ENCODE measurements around the gene CAPS.

CAPS gene

DNA sequence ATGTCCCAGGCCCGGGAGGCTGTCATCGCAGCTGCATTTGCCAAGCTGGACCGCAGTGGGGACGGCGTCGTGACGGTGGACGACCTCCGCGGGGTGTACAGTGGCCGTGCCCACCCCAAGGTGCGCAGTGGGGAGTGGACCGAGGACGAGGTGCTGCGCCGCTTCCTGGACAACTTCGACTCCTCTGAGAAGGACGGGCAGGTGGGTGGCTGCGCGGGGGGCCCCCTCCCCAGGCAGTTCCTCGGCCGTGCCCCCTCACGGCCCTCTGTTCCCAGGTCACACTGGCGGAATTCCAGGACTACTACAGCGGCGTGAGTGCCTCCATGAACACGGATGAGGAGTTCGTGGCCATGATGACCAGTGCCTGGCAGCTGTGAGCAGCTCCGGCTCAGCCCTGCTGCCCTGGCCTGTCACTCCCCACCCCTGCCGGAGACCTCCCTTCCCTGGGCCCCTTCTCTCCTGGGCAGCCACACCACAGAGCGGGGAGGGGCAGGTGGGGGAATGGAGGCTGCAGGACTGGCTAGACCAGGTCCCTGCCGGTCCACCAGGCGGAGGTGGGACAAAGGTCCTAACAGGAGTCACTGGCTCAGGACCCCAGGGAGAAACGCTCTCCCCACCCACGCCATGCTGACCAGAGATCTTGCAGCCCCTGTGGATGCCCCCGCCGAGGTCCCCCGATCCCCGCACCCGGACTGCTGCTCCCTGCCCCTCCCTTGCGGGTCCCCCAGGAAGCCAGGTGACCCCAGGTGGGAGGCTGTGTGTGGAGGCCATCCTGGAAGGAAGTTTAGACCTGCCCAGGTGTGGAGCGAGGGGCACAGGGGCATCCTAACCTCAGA lies 1.1 kb downstream of the CAPS start:
- DNase-seq = no peak

DNA sequence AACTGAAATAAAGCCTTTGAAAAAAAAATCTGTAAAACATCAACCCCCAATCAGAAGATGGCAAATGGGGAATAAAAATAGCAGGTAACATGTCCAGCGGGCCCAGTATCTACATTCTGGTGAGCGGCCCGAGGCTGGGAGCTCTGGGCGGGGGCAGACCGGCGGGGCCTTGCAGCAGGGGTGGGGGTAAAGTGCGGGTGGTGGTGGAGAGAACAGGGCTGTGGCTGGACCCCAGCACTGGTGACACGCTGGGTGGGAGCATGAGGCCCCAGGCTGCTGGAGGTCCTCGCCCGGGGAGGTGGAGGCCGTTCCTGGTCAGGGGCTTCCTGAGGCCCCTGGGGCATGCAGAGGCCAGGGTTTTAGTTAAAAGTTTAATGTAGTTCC lies 1.7 kb downstream of the CAPS start:
- DNase-seq = no peak

DNA sequence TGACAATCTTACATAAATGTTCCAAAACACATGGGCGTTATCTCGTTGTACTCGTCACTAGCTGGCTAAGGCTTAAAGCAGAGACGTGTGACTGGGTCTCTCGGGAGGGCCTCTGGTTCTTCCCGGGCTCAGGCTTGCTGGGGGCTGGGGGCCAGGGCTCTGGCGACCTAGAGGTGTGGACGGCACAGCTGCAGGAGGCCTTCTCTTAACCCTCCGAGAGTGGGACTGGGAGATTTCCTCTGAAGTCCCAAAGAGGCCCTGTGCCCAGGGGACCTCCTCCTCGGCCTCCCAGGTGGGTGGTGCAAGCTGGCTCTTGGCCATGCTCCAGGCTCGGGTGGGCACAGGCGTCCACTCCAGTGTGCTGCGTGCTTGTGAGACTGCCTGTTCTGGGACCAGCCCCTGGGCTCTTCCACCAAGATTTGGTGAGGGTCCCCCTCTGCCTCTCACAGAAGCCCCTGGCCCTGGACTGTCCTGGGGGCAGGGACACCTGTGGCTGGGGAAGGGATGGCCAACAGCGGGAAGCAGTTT lies 2.2 kb downstream of the CAPS start:
- DNase-seq = no peak

DNA sequence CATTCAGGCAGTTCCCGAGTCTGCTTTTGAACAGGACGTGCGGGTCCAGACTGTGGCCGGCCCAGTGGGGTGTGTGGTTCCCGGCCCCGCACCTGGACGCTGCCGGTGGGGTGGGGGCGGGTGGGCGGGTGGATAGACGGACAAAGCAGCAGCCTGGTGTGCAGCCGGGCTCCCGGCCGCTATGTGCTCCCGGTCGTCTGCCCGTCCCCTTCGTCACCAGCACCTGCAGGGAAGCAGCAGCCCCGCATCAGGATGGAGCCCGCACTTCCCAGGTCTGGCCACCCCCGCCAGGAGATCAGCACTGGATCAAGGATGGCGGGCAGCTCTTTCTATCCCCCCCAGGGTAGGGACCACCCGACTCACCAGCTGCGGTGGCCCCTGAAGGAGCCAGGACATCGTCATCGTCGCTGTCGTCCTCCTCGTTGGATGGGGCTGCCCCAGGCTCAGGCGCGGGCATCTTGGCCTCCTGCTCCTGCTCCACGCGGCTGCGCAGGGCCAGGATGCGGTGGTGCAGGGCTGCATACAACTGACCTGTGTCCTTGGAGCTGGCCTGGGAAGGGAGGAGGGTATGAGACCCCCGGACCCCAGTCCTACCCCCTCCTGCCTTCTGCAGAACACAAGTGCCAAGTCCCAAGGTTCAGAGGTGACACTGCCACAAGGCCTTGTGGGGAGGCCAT lies 3.5 kb downstream of the CAPS start:
- DNase-seq = no peak

DNA sequence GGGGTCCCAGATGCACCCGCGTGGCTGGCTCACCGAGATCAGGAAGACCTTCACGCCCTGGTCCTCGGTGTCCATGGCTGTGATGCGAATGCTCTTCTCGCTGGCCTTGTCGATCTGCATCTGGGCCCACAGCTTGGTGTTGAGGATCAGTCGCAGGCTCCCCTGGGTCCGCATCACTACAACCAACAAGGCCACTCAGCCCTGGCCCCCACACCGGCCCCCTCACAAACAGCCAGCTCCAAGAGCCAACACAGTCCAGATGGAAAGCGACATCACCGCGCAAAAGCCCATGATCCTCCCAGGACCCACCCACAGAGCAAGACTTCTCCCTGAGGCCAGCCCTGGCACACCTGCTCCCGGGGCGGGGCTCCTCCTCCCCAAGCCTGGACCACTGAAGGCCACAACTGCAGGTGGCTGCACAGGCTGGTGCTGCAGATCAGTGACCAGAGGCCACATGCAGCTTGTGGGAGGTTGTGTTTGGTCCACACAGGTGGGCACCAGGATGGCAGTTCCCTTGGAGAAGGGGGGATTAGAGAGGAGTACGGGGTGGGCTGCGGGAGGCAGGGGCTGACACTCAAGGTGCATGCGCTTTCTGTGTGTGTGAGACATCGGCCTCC lies 4.5 kb downstream of the CAPS start:
- DNase-seq = no peak

DNA sequence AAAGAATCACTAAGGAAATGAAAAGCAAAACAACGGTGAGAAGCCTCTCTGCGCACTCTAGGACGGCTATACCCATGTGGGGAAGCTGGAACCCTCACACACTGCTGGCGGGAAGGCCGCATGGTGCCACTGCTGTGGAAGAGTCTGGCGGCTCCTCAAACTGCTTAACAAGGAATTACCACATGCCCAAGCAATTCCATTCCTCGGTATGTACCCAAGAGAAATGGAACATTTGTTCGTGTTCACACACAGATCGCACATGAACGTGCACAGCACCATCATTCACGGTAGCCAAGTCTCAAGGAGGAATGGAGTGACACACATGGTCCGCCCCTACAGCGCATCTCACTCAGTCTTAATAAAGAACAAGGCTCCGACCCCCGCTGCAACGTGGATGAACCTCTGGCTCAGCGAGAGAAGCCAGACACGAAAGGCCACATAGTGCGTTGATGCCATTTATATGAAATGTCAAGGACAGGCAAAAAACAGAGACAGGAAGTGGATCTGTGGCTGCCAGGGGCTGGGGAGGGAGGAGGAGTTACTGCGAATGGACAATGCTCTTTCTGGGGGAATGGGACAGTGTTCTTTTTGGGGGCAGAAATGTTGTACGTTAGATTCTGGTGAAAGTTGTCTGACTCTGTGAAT lies 7.6 kb downstream of the CAPS start:
- no peak for DNase-seq

DNA sequence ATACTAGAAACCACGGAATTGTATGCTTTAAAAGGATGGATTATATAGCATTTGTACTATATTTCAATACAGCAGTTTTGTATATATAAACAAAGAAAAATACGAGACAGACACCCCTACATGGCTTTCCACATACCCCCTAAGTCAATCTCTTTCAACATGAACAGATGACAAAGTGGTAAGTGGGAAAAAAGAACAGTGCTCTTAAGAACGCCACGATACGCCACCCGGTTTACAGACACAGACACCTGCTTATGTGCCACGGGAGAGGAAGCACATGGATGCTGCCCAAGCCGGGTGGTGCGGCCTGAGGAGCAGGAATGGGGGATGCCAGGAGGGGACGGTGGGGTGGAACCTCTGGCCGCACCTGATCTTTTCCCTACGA lies 8.1 kb downstream of the CAPS start:
- no peak for DNase-seq

DNA sequence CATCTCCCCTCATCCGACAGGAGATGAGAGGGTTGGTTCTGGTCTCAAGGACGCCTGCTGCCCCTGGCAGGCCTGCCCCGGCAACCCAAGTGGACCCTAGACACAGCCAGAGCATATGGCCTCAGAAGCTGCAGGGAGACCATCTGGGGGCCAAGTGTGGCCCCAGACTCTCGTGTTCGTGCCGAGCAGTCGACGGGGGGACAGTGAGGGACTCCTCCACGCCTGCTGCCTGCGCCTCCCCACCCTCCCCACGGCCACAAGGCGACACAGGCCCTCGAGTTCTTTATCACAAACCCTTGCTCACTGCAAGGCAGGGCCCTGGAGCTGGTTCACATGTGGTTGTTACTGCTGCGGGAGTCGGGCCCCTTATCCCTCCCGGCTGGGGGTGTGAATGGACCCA lies 9.3 kb downstream of the CAPS start:
- DNase-seq = no peak

DNA sequence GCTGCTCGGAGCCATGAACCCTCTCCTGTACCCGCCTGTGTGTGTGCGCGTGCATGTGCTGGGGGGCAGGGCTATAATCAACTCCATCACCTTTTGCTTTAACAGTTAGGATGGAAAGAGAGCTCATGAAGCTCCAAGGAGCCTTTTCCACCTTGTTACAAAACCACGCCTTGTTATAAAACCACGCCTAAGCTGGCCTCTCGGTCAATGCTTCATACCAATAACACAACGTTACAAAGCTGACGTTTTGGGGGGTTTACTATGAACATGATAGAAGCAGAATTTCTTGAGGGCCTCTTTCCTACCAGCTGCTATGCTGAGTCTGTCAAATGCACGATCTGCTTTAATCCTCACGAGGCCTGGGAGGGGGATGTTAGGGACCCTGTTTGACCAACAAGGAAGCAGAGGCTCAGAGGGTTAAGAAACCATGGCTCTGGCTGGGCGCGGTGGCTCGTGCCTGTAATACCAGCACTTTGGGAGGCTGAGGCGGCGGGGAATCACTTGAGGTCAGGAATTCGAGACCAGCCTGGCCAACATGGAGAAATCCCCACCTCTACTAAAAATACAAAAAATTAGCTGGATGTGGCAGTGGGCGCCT lies 11.9 kb downstream of the CAPS start:
- no peak for DNase-seq

DNA sequence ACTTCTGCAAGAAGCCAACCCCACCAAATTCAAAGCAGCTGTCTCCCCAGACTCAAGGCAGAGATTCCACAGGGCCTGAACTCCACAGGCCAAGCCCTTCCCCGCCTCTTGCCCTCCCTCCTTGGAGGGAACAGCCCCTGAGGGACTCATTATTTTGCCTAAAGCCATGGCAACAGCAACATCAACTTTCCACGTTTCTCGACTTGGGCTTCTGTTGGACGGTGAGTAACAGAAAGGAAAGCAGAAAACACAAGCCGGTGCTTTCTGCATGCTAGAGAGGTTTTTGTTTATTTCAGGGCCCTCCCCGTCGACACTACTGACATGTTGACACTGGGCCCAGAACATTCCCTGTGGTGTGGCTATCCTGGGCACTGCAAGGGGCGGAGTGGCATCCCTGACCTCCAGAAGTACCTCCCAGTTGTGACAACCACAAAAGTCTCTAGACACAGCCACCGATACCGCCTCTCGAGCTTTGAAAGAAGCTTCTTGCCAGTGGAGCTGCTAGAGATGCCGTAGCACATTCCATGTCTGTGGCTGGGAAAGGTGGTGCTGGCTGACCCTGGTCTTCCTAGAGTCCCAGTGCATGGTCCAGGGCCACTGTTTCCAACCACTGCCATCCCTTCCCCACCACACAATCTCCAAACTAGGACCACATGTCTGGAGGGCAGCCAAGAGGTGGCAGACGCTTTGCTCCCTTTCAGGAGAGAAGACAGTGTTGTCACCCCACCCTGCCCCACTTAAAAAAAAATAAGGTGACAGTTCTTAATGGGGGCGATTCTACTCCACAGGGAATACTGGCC lies 12.8 kb downstream of the CAPS start:
- DNase-seq = no peak

DNA sequence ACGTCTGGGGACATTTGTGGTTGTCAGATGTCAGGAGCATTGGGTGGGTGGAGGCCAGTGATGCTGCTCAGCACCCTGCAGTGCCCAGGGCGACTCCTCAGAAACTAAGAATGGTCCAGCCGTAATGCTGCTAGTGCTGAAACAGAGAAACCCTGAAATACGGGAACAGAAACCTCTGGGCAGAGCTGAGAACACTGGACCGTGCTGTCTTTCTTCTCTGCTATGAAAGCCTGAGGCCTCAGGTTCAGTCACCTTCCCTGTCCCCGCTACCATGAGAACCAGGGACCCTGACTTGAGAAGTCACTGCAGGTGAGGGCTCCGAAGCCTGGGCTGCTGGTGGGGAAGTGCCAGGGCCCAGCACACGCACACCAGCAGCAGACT lies 13.4 kb downstream of the CAPS start:
- DNase-seq = no peak

DNA sequence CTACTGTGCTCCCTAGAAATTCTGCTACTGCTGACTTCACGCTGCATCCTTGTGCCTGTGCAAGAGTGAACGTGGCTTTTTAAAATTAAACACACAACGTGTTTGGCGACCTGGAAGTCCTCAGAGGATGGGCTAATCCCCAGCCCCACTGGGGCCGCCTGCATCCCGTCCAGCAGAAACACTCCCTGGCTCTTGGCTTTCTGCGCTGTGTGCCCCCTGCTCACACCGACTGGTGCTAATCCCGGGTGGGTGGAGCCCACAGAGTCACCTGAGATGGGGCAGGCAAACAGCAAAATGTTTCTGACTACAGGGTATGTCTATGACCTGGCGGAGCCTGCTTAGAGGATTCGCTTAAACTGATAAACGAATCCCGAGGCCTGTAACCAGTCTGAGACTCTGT lies 15.1 kb downstream of the CAPS start:
- DNase-seq = no peak

DNA sequence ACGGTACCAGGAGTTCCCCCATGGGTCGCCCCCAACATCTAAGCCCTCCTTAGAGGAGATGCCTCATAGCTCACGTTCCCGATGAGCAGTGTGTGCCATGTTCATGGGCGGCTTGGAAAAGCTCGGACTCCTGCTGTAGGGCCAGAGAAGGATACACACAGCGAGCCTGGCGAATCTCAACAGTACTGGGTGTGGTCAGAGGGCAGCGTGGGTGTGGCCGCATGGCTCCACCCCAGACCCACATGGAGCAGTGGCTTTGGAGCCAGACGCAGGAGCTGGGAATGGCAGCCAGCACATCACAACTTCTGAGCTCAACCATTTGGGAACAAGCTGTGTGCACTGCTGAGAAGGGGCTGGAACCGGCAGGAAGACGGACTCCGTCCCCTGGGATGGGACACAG lies 15.6 kb downstream of the CAPS start:
- DNase-seq = no peak

DNA sequence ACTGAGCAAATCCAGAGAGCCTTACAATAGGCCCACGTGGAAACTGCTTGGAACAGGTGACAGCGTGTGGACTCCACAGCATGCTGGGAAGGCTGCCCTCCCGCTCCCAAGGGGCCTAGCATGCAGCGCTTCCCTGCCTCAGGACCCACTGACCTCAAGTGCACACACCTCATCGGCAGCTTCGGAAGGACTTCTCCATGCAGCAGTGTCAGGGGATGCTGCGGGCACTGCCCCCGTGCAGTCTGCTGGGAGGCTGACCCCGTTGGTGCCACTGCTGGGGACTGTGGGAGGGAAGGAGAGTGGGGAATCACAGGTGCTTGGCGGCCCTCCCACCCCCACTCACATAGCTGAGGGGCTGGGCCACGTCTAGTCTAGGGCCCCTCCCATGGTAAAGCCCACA lies 17.2 kb downstream of the CAPS start:
- DNase-seq = no peak

DNA sequence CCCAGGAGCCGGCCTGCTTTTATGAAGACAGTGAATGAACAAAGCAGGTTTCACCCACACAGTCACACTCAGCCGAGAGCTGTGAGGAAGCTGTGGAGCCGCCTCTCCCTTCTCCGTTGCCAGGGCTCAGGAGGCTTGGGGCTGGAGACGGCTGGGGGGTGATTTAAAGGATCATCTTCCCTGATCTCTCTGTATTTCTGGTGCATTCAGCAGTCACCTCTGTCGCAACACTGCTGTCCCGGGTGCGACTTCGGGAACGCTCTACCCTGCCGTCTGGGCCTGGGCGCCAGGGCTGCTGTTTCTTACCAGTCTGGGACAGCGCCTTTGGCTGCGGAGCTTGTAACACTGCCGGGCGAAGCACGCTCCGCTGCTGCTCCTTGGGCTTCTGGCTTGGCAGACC lies 18.1 kb downstream of the CAPS start:
- no peak for DNase-seq

DNA sequence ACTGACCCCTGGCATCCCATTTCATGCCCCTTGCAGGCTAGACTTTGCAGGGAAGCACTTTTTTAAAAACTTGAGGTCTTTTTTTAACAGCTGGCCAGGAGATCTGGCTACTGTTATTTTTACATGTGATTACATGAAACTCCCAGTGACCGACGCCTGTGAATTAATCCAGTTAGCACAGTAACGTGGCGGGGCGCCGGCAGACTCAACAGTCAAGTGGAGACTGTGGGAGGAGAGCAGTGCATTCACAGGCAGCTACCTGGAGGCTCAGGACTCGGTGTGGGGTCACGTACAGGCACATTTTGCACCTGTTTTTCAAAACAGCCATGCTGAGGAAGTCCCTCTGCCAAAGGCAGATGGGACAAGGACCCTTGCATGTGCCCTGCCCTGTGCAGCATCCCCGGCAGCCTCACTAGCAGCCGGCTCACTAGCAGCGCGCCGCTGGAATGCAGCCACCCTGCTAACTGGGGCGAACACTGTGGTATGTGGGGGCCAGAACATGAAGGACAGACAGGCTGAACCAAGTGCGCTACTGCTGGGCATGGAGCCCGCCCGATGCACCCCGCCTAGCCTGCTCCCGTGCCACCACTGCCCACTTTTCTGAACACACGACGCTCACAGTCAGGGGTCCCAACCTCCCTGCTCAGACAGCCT lies 18.7 kb downstream of the CAPS start:
- no peak for DNase-seq

DNA sequence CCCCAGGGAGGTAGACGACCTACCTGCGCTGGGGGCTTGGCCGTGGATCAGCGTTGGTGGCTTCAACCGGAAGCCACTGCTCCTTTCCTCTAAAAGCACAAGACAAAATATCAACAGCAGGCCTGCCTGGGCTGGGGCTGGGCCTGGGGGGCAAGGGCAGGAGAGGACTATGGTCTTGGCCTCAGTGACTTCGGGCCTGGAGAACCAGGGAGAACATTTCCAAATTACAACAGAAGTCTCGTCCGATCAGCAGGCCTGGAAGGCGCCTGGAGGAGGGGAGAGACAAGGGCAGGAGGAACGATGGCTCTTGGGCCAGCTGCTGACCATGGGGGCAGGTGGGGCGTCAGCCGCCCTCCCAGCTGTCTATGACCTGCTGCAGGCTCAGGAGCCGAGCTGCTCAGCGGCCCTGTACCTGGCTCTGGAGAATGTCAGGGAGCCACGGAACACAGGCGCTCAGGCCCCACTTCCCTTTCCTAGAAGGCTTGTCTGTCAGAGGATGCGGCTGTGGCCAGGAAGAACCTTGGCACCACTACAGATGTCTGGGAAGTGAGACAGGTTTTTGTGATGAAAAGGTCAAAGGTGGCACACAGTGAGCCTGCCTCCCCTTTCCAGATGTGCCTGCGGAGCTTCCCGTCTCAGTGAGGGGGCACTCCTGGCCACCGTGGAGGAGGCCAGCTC lies 19.5 kb downstream of the CAPS start:
- DNase-seq = no peak

DNA sequence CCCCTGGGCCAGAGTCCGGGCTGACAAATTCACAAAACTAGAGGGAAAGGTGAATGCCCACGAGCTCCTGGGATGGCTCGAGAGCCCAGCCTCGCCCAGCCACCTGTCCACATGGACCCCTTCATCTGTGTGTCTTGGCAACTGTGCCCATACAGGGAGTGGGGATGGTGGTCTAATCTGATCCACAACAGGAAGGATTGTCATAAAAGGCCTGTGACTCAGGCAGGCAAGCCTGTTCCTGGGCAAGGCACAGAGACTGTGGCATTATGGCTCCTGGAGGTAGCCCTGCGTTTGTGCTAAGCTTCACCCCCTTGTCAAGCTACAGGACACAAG lies 20.0 kb downstream of the CAPS start:
- no peak for DNase-seq

DNA sequence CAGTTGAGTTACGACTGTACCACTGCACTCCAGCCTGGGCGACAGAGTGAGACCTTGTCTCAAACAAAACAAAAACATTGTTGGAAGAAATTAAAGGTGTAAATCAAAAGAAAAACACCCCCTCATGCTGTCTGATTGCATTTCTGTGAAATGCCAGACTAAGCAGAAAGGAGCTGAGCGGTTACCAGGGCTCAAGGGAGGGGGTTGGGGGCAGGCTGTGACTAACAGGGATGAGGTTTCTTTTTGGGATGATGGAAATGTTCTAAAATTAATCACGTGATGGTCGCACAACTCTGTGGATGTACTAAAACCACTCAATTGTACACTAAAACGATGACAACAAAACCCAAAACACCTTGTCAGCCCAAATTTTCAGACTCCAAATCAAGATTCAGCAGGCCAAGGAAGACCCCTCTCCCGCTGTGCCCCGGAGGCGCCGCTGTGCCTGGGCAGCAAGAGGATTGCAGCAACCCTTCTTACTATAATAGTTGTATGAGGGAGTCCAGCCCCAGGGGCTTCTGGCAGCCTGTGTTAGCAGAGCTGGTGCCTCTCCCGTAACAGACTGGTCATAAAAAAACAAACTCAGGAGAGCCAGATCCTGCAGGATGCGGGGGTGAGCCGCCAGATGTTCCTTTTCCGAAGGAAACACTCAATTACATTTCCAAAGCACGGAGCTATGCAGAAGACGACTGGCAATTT lies 20.9 kb downstream of the CAPS start:
- DNase-seq = no peak

DNA sequence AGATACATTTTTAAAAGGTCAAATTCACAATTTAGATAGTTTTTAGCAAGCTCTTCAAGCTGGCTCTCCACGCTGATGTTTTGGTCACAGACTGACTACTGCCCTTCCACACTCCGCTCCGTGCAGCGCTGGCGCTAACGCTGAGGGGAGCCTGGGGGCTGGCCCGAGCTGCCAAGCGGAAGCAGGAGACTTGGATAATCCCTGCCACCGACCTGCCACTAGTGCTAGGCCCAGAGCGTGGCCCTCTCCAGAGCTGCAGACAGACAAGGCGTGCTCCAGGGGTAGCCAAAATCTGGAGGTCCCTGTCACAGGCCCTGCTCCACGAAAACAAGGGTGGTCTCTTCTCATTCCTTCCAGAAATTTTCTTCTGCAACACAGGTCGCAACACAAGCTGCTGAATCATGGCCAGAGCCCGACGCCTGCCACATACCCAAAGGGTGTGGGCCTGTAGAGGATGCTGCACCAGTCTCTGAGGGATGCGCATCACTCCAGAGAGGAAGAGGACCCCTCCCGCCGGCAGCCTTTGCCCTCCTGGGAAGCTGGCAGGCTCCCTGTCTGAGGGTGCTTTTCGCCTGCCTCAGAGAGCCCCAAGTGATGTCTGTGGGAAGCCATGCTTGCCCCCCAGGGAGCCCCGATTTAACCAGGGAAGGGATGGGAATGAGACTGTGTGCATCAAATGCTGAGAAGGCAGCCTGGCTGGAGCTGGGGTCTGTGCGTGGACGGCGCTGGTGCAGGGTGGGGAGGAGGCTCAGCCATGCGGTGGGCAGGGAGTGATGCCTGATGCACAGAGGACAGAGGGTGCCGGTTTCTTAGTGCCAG lies 21.6 kb downstream of the CAPS start:
- no peak for DNase-seq

All from NCI-H1417 treated with DMSO at 0.1 percent for 48 hours (cell line).